PC-3 (cell line): Measurements from ENCODE around the gene ZNF561.

Source experiments
- EZH2 ChIP-seq: fragments of 300-600 bp; sonication (generic); IDR thresholded peaks from one replicate; pipeline ENCODE4 v1.6.1; 2017; ENCODE audit warnings: antibody characterized with exemption, mild to moderate bottlenecking, low read length; ENCODE audit not compliant: unreplicated experiment
- EZH2phosphoT487 ChIP-seq: fragments of 300-600 bp; sonication (generic); IDR thresholded peaks from 2 replicates; pipeline ENCODE4 v1.6.1; 2018; ENCODE audit warnings: mild to moderate bottlenecking, antibody characterized with exemption, low read length, borderline replicate concordance

DNA sequence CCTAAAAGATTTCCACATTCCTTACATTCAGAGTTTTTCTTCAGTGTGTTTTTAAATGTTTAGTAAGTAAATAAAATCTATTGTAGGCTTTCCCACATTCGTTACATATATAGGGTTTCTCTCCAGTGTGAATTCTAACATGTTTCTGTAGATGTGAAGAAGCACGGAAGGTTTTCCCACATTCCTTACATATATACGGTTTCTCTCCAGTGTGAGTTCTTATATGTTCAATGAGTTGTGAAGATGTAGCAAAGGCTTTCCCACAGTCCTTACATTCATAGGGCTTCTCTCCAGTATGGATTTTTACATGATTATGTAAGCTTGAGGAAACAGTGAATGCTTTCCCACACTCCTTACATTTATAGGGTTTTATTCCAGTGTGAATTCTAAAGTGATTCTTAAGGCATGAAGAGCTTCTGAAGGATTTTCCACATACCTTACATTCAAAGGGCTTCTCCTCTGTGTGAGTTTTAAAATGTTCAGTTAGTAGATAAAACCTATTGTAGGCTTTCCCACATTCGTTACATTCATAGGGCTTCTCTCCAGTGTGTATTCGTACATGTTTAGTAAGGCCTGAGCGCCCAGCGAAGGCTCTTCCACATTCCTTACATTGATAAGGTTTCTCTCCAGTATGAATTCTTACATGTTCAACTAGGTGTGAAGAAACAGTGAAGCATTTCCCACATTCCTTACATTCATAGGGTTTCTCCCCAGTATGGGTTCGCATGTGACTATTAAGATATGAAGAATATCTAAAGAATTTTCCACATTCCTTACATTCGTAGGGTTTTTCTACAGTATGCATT, 54.9 kb downstream of the ZNF561 start:
- TF ChIP-seq EZH2phosphoT487: no peak
- no peak for TF ChIP-seq EZH2
